NCI-H2029 treated with DMSO at 0.1 percent for 48 hours (cell line): ENCODE measurements around the gene MMP21.

Experiments used
- DNase-seq: peaks from one replicate; lab custom pipeline; 2025; lab: John Stamatoyannopoulos, UW

The MMP21 gene, protein sequence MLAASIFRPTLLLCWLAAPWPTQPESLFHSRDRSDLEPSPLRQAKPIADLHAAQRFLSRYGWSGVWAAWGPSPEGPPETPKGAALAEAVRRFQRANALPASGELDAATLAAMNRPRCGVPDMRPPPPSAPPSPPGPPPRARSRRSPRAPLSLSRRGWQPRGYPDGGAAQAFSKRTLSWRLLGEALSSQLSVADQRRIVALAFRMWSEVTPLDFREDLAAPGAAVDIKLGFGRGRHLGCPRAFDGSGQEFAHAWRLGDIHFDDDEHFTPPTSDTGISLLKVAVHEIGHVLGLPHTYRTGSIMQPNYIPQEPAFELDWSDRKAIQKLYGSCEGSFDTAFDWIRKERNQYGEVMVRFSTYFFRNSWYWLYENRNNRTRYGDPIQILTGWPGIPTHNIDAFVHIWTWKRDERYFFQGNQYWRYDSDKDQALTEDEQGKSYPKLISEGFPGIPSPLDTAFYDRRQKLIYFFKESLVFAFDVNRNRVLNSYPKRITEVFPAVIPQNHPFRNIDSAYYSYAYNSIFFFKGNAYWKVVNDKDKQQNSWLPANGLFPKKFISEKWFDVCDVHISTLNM

GRCh38 chr10:125775491-125776106 is at the start of gene MMP21:
TSS of gene MMP21 (minus strand) at chr10:125775821. CDS start at chr10:125775821, 0 bp downstream.
- DNase-seq, result no peak

DNA sequence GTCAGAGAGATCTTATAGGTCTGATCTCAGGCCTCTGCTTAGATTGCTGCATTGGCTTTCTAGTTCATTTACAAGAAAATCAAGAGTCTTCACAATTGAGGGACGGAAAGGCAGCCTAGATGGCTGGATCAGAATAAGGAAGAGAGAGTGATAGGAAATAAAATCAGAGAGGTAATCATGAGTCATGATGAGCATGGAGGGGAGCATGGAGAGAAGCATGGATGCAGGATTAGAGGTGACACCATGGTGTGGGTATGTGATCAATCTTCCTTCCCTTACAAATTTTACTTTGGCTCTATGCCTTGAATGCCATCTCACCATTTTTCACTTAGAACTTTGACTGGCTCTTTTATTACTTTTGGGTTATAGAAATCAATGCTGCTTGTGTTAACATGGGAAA is 49.1 kb upstream of the MMP21 start:
- no peak for DNase-seq

DNA sequence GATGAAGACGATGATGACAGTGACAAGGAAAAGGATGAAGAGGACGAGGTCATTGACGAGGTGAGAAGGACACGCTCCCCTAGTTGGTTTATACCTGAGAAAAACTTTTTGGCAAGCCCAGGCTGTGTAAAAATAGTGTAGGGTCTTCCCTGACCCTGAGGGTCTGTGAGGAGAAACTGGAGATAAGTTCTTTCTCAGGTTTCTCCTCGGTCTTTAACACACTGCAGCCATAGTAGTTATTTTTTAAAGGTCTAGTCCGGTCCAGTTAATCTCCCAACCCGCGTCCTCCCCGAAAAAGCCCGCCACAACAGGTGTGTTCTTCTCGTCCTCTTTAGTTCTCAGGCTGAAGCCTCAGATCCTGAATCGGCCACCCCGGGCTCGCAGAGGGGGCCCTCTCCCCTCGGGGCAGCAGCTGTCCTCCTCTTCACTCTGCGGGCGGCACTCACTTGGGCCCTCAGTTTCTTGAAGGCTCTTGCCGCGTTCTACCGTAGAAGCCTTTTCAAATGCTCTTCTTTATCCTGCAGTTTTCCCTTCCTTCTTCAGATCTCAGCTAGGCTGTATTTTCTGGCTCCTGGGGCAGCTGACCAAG is 48.1 kb upstream of the MMP21 start:
- DNase-seq, result no peak

DNA sequence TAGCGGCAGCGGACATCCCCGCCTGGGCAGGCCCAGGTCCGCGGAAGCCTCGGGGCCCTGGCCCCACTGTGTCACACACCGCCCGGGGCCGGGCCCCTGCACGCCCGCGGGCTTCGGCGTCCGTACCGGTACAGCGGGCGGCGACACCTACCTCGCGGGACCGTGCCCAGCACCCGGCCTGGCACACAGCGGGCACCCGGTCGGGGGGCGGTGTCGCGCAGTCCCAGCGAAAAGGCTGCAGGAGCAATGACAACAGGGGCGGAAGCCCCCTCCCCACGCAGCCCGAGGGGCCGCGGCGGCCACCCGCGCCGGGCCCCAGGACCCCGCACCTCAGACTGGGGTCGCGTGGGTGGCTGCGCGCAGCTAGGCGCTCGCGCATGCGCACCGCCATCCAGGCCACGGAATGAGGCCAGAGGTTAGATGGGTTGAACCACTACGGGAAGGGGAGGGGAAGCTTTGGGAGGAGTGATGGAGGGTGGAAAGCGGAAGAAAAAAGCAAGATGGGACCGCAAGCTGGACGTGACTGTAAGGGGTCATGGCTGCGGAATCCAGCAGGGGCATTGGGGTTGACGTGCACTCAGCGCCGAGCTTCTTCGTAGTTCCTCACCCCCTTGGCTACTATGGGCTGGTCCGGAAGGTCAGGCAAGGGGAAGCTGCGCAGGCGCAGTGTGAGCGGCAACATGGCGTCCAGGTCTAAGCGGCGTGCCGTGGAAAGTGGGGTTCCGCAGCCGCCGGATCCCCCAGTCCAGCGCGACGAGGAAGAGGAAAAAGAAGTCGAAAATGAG is 47.4 kb upstream of the MMP21 start, which contains the start of the genes BCCIP and UROS:
Gene BCCIP, plus strand, starts transcription at position 669 of the 785 bp plus-strand sequence. Its CDS starts 12 bp downstream, at position 681.
Gene UROS, minus strand, starts transcription at position 381 of the 785 bp plus-strand sequence. CDS start 6,759 bp downstream, outside the sequence.
- peak; percentile 59 for DNase-seq

GRCh38 chr10:125820701-125821100 is 45.1 kb upstream of the MMP21 start:
- DNase-seq, result no peak

GRCh38 chr10:125817337-125817946 is 41.8 kb upstream of the MMP21 start:
- no peak for DNase-seq

DNA sequence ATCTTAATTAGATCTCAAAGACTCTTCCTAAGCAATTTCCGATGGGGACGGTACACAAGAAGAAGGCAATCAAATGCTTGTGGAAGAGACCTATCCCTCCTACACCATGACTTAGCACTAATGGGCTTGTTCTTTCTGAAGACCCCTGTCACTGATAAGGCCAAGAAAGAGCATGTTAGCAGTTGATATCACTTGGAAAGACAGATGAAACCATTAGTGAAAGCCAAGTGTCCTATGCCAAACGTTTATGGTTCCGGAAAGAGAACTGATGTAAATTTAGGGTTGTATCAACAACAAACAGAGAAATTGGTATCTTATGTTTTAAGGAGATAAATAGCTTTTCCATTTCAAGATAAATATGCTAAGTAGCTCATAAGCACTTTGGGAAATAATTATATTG is 40.9 kb upstream of the MMP21 start:
- DNase-seq, result no peak

DNA sequence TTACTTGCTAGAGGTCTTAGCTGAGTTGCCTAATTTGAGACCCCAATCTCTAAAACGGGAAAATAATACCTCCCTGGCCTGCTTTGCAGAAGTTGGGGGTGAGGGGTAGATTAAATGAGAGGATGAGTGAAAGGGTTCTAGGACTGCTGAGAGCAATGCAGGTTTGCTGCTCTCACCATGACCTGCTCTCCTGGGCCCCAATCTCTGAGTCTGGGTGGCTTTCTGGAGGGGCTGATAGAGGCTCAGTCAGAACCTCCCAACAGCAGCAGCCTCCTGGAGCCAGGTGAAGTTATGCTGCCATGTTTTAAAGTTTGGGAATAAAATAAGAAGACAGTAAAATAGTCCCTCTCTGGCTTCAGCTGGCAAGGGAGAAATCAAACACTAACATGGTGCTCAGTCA is 40.1 kb upstream of the MMP21 start:
- DNase-seq, result no peak

DNA sequence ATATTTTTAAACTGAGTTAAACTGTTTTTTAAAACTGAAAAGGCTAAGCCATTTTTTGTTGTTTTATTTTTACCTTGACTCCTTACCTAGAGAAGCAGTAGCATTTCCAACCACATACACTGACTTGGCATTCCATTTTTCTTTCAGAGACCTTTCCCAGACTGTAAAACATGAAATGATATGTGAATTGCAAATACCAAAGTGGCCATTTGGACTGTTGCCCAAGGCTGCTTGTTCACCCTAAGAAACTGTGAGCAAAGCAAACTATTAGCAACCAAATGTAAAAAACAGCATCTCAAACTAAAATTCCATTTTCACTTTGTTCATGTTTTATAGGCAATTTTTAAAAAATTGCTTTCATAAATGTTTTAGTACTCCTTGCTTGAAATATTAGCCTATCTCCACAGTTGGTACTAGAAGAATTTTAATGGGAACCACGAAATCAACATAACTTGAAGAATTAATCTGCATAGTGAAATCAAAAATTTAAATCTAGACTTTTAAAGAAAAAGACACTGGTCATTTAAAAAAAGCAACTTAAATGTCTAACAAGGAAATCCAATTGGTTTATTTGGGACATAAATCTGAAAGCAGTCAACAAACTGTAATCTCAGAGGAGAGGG is 36.6 kb upstream of the MMP21 start:
- DNase-seq, result no peak

- DNase-seq, result no peak
These were observed 35.6 kb upstream of the MMP21 start for GRCh38 chr10:125811251-125811650.

GRCh38 chr10:125808047-125808446 is 32.4 kb upstream of the MMP21 start:
- no peak for DNase-seq

DNA sequence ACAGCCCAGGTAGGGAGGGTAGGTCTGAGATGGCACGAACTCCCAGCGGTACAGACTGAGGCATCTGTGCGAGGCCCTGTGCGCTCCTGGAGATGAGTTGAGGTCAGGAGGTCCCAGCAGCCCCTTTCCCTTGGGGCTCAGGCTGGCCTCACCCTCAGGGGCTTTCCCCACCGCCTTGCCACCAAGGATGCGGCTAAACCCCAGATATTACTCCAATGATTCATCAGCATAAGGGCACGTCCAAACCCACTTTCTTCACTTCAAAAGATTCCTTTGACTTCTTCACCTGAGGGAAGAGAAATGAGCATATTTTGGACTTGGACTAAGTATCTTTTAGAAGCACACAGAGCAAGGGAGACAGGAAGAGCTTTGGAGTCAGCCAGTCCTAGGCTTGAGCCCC is 27.1 kb upstream of the MMP21 start:
- no peak for DNase-seq

DNA sequence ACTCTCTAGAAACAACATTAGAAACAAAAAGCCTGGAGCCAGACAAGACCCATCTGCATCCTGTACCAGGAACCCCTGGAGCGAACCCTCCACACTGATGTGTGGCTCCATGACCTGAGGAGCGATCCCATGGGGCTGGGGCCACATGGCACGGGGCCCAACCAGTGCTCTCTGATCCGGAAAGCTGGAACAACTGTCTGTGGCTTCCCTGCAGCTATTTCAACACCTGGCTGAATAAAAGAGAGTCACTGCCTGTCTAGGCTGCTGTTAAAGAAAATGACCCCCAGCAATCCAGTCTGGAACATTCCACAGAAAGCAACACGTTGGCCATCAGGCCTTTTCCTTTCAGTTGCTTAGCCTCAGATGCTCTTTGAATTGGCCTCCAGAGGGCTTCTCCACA is 26.5 kb upstream of the MMP21 start:
- DNase-seq, result no peak

- DNase-seq, result no peak
These were observed 26.0 kb upstream of the MMP21 start for GRCh38 chr10:125801574-125801973.

- no peak for DNase-seq
These were observed 24.0 kb upstream of the MMP21 start for GRCh38 chr10:125799451-125800182.

GRCh38 chr10:125797994-125798662 is 22.5 kb upstream of the MMP21 start:
- no peak for DNase-seq

GRCh38 chr10:125797424-125797823 is 21.8 kb upstream of the MMP21 start:
- no peak for DNase-seq

- no peak for DNase-seq
These were observed 20.1 kb upstream of the MMP21 start for GRCh38 chr10:125795637-125796190.

DNA sequence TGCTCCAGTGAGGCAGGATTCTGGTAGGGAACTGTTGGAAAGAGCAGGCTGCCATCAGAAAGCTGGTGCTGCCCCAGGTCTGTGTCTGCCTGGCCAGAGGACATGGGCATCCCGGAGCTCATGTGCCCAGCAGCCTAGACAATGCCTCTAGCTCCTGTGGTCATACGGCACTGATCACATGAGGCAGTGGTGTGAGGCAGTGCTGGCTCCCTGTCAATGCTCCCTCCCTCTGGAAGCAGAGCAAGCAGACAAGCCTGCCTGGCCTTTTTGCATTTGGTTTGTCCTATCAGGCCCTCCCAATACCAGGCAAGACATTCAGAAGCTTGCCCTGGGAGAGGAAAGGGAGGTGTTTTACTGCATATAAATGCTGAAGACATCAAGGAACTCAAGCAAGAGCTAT is 19.5 kb upstream of the MMP21 start:
- DNase-seq, result no peak
